CD4-positive, alpha-beta T cell treated with Interleukin-15 for 1 hour (primary cell): ENCODE data around the gene IL1R2.

Experiments used
- DNase-seq: peaks from one replicate; pipeline ENCODE4 v3.0.0-alpha.2; 2020

The IL1R2 gene

GRCh38 chr2:101975171-101975870, 16.4 kb upstream of the IL1R2 start:
- DNase-seq, result no peak

GRCh38 chr2:101976891-101977290, 14.9 kb upstream of the IL1R2 start:
- DNase-seq, result no peak

GRCh38 chr2:101980368-101980767, 11.4 kb upstream of the IL1R2 start:
- DNase-seq, result no peak

GRCh38 chr2:101981066-101981465, 10.7 kb upstream of the IL1R2 start:
- no peak for DNase-seq

GRCh38 chr2:101981504-101981903, 10.3 kb upstream of the IL1R2 start:
- no peak for DNase-seq

GRCh38 chr2:101982495-101983029, 9.2 kb upstream of the IL1R2 start:
- DNase-seq, result no peak

GRCh38 chr2:101983486-101983885, 8.3 kb upstream of the IL1R2 start:
- DNase-seq, result no peak

GRCh38 chr2:101983928-101984327, 7.8 kb upstream of the IL1R2 start:
- no peak for DNase-seq

- DNase-seq, result no peak
These were observed 7.1 kb upstream of the IL1R2 start for GRCh38 chr2:101984656-101985055.

GRCh38 chr2:101985101-101985792, 6.5 kb upstream of the IL1R2 start:
- DNase-seq, result no peak

GRCh38 chr2:101985793-101986164, 6.0 kb upstream of the IL1R2 start:
- DNase-seq, result no peak

- no peak for DNase-seq
These were observed 5.4 kb upstream of the IL1R2 start for GRCh38 chr2:101986376-101986775.

- DNase-seq, result no peak
These were observed 4.7 kb upstream of the IL1R2 start for GRCh38 chr2:101986804-101987740.

- no peak for DNase-seq
These were observed 3.9 kb upstream of the IL1R2 start for GRCh38 chr2:101987832-101988231.

GRCh38 chr2:101988541-101988940, 3.2 kb upstream of the IL1R2 start:
- no peak for DNase-seq

- DNase-seq, result no peak
These were observed 1.9 kb upstream of the IL1R2 start for GRCh38 chr2:101989740-101990460.

- no peak for DNase-seq
These were observed 2.0 kb downstream of the IL1R2 start for GRCh38 chr2:101993772-101994171.

- DNase-seq, result no peak
These were observed 3.3 kb downstream of the IL1R2 start for GRCh38 chr2:101995019-101995418.

GRCh38 chr2:101995804-101996203, 4.0 kb downstream of the IL1R2 start:
- no peak for DNase-seq

GRCh38 chr2:101998556-101998895, 6.8 kb downstream of the IL1R2 start:
- DNase-seq, result no peak

- no peak for DNase-seq
These were observed 7.4 kb downstream of the IL1R2 start for GRCh38 chr2:101998896-101999789.

GRCh38 chr2:102000012-102000411, 8.3 kb downstream of the IL1R2 start:
- DNase-seq, result no peak
